IPS-15b (cell line): ENCODE measurements around the gene PSMD13.

Experiments used
- H3K27me3 ChIP-seq: one replicate; pipeline ENCODE4 v1.6.1; 2013; ENCODE audit warnings: low read length; ENCODE audit not compliant: control insufficient read depth, insufficient read depth
- H3K36me3 ChIP-seq: one replicate; pipeline ENCODE4 v1.6.1; 2013; ENCODE audit warnings: low read length; ENCODE audit not compliant: control insufficient read depth, insufficient read depth
- H3K4me1 ChIP-seq: one replicate; pipeline ENCODE4 v1.6.1; 2013; ENCODE audit warnings: mild to moderate bottlenecking, low read length; ENCODE audit not compliant: control insufficient read depth, insufficient read depth
- H3K4me3 ChIP-seq: one replicate; pipeline ENCODE4 v1.5.1; 2013; ENCODE audit warnings: low read depth, low read length
- H3K9ac ChIP-seq: one replicate; pipeline ENCODE4 v1.6.1; 2013; ENCODE audit warnings: low read depth, mild to moderate bottlenecking, low read length
- H3K9me3 ChIP-seq: one replicate; pipeline ENCODE4 v1.6.1; 2013; ENCODE audit warnings: mild to moderate bottlenecking, low read length; ENCODE audit not compliant: control insufficient read depth, insufficient read depth

The PSMD13 gene

DNA sequence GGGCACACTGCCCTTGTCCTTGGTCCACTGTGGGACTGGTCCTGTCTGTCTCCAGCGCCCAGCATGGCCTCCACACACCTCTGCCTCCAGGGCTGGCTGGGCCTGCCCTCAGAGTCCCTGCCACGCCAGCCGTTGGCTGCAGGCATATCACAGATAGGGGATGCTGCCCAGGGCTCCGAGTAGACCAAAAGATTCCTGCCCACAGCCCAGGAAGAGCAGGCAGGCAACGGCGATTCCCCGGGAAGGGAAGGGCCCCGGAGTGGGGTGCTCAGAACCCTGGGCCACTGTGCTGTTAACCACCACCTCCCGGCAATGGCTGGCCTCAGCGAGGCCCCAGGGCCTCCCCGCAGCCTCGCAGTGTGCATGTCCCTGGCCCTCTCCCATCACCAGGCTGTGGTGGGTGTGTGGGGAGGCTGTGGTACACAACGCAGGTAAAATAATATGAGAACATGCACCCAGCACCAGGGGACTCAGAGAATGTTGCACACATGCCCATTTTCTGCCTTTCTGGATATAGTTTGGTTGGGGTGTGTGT is 60.3 kb downstream of the PSMD13 start:
- peaks cover 11% of the 10 kb centered on the region for H3K4me1 ChIP-seq
- no peaks in the 10 kb centered on the region for H3K27me3 ChIP-seq
- no peak overlapping the region for H3K4me3 ChIP-seq
- no peak overlapping the region for H3K9ac ChIP-seq
- no peaks in the 10 kb centered on the region for H3K9me3 ChIP-seq
- H3K36me3 ChIP-seq, result peaks cover 37% of the 10 kb centered on the region

DNA sequence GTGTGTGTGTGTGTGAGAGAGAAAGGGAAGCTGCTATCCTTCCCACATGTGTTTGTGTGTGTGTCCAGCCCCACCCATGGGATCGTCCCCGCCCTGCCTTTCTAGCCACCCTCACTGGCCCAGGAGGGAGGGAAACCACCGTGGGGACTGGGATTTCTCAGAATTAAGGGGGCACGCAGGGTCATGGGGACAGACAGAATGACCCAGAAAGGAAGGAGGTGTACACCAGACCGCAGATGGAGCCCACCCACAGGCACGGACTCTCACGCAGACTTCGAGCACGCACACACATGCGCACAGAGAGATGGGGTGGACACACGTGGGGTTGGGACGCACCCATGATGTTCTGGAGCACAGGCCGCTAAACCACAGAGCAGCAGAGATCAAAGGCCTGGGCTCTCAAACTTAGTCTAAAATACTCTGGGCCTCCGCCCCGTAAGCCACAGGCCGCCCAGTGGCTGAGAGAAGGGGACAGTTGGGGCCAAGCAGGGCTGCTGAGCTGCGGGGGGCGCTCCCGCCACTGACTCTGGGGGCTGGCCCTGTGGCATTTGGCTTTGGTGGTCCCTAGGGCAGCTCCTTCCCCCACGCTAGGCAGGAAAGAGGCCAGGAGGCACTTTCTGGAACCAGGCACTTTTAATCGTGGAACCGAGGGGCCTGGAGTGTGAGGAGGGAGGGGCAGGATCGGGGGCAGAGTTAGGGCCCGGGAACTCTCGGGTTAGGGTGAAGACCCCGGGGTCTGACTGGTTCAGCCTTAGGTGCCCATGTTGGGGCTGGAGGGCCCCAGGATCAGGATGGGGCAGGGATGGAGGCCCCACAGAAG is 61.0 kb downstream of the PSMD13 start:
- H3K4me3 ChIP-seq, result no peak overlapping the region
- H3K9me3 ChIP-seq, result no peaks in the 10 kb centered on the region
- peaks cover 30% of the 10 kb centered on the region for H3K36me3 ChIP-seq
- no peaks in the 10 kb centered on the region for H3K27me3 ChIP-seq
- no peak overlapping the region for H3K9ac ChIP-seq
- peaks cover 11% of the 10 kb centered on the region for H3K4me1 ChIP-seq

DNA sequence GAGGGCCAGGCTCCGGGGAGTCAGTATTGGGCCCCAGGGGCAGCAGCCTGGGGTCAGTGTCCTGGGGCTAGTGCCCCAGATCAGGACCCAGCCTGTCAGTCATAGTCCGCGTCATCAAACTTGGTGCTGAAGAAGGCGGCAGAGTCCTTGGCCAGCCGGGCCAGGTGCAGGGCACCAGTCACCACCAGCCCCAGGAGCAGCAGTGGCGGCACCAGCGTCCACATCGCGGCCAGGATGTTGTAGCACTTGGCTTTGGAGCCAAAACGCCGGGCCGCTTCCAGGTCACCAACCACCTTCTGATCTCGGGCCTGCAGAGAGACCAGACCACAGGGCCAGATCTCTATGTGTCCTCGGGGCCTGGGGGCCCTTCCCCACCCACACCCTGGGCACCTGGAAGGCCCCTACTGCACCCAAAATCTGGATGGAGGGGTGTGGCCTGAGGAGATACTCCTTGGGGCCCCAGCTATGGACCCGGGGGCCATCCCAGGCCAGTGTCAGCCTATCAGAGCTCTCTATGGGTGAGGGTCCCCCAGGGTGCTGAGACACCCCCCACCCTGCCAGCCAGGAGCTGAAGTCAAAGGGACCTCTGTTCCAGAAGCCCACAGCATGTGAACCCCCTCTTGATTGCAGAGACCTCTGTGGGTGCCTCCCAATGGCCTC is 61.8 kb downstream of the PSMD13 start:
- no peak overlapping the region for H3K9ac ChIP-seq
- H3K4me1 ChIP-seq, result peaks cover 11% of the 10 kb centered on the region
- no peaks in the 10 kb centered on the region for H3K27me3 ChIP-seq
- H3K9me3 ChIP-seq, result no peaks in the 10 kb centered on the region
- H3K36me3 ChIP-seq, result peaks cover 24% of the 10 kb centered on the region
- no peak overlapping the region for H3K4me3 ChIP-seq

DNA sequence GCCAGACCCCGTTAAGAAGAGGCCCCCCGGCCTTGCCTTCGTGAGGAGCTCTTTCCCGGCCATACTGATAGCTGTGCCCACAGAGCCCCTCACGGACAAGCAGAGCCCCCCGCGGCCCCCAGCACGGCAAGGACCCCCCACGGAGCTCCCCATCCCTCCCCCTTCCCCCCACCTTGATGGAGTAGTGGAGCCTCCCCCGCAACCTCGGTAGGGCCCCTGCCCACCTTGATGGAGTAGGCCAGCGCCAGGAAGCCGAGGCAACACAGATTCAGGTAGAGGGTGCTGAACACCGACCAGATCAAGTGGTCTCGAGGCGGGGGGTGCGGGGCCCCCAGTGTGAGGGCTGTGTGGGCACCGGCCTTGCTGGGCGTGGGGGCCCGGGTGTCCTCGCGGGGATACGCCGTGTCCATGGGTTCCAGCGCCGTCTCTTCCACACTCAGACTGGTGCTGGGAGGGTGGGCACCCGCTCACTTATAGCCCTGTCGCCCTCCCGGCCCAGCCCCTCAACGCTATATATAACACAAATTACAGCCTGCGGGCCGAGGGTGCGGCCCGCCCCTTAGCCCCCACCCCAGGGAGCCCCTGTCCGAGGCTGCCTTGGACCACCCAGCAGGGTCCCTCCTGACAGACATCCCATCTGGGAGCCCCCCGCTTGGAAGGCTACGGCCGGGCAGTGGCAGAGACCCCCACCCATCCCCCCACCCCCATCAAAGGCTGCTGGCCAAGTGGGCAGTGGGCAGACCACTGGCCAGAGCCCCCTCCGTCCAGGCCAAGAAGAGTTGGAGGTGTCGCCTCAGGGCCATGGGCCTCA is 62.5 kb downstream of the PSMD13 start, which contains the start of gene IFITM5:
Gene IFITM5 (minus strand): TSS at position 446 of the 811 bp plus-strand sequence. CDS start 36 bp downstream, at position 410.
- Histone ChIP-seq H3K36me3 (peaks cover 16% of the 10 kb centered on the region), H3K4me3 (no peak within 1 kb of the TSS), H3K9me3 (no peaks in the 10 kb centered on the region)

DNA sequence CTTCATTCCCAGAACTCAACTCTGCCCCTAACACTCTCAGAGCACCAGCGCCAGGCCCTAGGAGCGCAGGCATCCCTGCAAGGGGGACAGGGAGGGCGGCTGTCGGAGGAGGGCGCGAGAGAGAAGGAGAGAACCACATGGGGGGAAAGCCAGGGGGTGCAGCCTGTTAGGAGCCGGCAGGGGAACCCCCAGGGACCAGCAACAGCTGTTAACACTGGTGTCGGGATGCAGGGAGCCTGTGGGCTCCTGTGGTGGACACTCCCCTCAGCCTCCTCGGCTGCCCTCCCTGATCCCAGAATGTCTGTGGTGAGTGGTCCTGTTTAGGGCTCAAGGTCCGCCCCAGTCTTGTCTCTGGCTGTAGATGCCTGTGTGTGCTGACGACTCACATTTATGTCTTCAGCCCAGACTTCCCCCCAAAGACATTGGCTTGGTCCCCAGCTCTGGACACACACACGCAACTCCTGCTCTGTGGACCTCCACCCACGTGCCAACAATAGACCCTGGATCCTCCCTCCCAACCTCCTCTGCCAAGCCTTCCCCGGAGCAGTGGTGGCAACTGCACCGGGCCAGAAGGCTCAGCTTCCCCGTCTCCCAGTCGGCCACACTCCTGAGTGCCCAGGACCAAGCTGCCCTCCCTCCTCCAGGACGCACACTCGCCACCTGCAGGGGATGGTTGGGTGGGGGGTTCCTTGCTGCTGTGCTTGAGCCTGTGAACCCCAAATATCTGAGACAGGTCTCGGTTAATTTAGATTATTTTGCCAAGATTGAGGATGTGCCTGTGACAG is 63.4 kb downstream of the PSMD13 start:
- peaks cover 18% of the 10 kb centered on the region for H3K4me1 ChIP-seq
- no peak overlapping the region for H3K9ac ChIP-seq
- no peaks in the 10 kb centered on the region for H3K9me3 ChIP-seq
- no peaks in the 10 kb centered on the region for H3K27me3 ChIP-seq
- peaks cover 9% of the 10 kb centered on the region for H3K36me3 ChIP-seq
- H3K4me3 ChIP-seq, result no peak overlapping the region

More for the DNA sequence above, 62.5 kb downstream of the PSMD13 start, which contains the start of gene IFITM5:
- Histone ChIP-seq H3K9ac (no peak within 1 kb of the TSS), H3K27me3 (no peaks in the 10 kb centered on the region), H3K4me1 (peaks cover 14% of the 10 kb centered on the region)
